ENCODE data around the gene MAP3K1.

MAP3K1 gene

GRCh38 chr5:56938858-56939257 is 123.5 kb downstream of the MAP3K1 start:
- H3K4me3 ChIP-seq (ENCODE audit: severe bottlenecking) = no peak overlapping the region
- H3K27me3 ChIP-seq (ENCODE audit: insufficient read depth, poor library complexity, severe bottlenecking) = no peaks in the 10 kb centered on the region
- H3K36me3 ChIP-seq (ENCODE audit: low read depth) = peaks cover 87% of the 10 kb centered on the region
- H3K4me1 ChIP-seq (ENCODE audit: insufficient read depth, poor library complexity, severe bottlenecking) = no peaks in the 10 kb centered on the region
- no peak for TF ChIP-seq CTCF (IDR thresholded peaks at IDR 0.05; ENCODE audit: poor library complexity, severe bottlenecking)
- DNase-seq (ENCODE audit: low spot score) (no peak), ATAC-seq (ENCODE audit: low read depth) (no peak)
- no peaks in the 10 kb centered on the region for H3K9me3 ChIP-seq (ENCODE audit: severe bottlenecking)
- H3K27ac ChIP-seq (ENCODE audit: poor library complexity, severe bottlenecking) = no peak overlapping the region

- H3K36me3 ChIP-seq (ENCODE audit: low read depth) = peaks cover 84% of the 10 kb centered on the region
- H3K9me3 ChIP-seq (ENCODE audit: severe bottlenecking) = no peaks in the 10 kb centered on the region
- H3K27me3 ChIP-seq (ENCODE audit: insufficient read depth, poor library complexity, severe bottlenecking) = no peaks in the 10 kb centered on the region
- no peak for ATAC-seq (ENCODE audit: low read depth)
- no peak for TF ChIP-seq CTCF (IDR thresholded peaks at IDR 0.05; ENCODE audit: poor library complexity, severe bottlenecking)
- DNase-seq (ENCODE audit: low spot score) = no peak
- no peak overlapping the region for H3K4me3 ChIP-seq (ENCODE audit: severe bottlenecking)
- no peak overlapping the region for H3K27ac ChIP-seq (ENCODE audit: poor library complexity, severe bottlenecking)
- no peaks in the 10 kb centered on the region for H3K4me1 ChIP-seq (ENCODE audit: insufficient read depth, poor library complexity, severe bottlenecking)
Measured at GRCh38 chr5:56941981-56942380, 126.6 kb downstream of the MAP3K1 start.

Measured in RWPE2 (cell line).